GM12878 (cell line): ENCODE data around the gene PALLD.

Experiments used
- ATF2 ChIP-seq: IDR thresholded peaks from 2 replicates; pipeline ENCODE4 v1.6.1; 2012; ENCODE audit warnings: low read length, inconsistent platforms
- CTCF ChIP-seq, 3 experiments: IDR thresholded peaks in 2 of 3; conservative IDR thresholded peaks in 1 of 3; 2 replicates each; pipeline ENCODE4 v1.5.1; 2011; ENCODE audit warnings: low read depth in 3 of 3, low read length in 3 of 3, mild to moderate bottlenecking in 3 of 3, control low read depth in 2 of 3, moderate library complexity in 2 of 3, inconsistent platforms in 1 of 3, mixed read lengths in 1 of 3; ENCODE audit not compliant: control insufficient read depth in 2 of 3, insufficient read depth in 1 of 3; ENCODE audit errors: extremely low read depth in 1 of 3
- EGR1 ChIP-seq, 2 experiments: IDR thresholded peaks; 1 replicate in 1 of 2; 2 replicates in 1 of 2; pipeline ENCODE4 v1.6.1; 2011 to 2012; ENCODE audit warnings: low read depth in 2 of 2, low read length in 2 of 2, borderline replicate concordance in 1 of 2, mild to moderate bottlenecking in 1 of 2, moderate library complexity in 1 of 2
- MYC ChIP-seq: IDR thresholded peaks from 2 replicates; pipeline ENCODE4 v1.6.1; 2011; ENCODE audit warnings: mild to moderate bottlenecking, low read length, moderate library complexity, inconsistent platforms; ENCODE audit not compliant: insufficient read depth, insufficient replicate concordance, insufficient read length, severe bottlenecking
- POLR2A ChIP-seq: IDR thresholded peaks from 2 replicates; pipeline ENCODE4 v1.6.1; 2011; ENCODE audit warnings: low read depth, mild to moderate bottlenecking, low read length
- POLR2AphosphoS5 ChIP-seq: IDR thresholded peaks from 2 replicates; pipeline ENCODE4 v1.6.1; 2011; ENCODE audit warnings: mild to moderate bottlenecking, low read length, inconsistent platforms
- REST ChIP-seq: IDR thresholded peaks from 2 replicates; pipeline ENCODE4 v1.6.1; 2012; ENCODE audit warnings: mild to moderate bottlenecking, low read depth, low read length
- SMARCA5 ChIP-seq: fragments of 450-650 bp; IDR thresholded peaks from 2 replicates; pipeline ENCODE4 v1.6.1; 2017; ENCODE audit warnings: mild to moderate bottlenecking
- SREBF1 ChIP-seq: IDR thresholded peaks from 2 replicates; pipeline ENCODE4 v1.6.1; 2012; ENCODE audit warnings: mild to moderate bottlenecking, low read length
- TF ChIP-seq, protein P1 (sequence below): fragments of 450-650 bp; IDR thresholded peaks from 2 replicates; pipeline ENCODE4 v1.6.1; 2016; ENCODE audit warnings: mild to moderate bottlenecking, moderate library complexity, borderline replicate concordance
- TF ChIP-seq, protein P2 (sequence below): IDR thresholded peaks from 2 replicates; pipeline ENCODE4 v1.6.1; 2011; ENCODE audit warnings: low read depth, mild to moderate bottlenecking, low read length, moderate library complexity, borderline replicate concordance; ENCODE audit errors: extremely low read depth

- TF ChIP-seq MYC (no peak), SREBF1 (no peak), SMARCA5 (no peak), EGR1 (IDR thresholded peaks at IDR 0.05; ENCODE audit: borderline replicate concordance in 1 of 2, low read depth in 2 of 2, low read length in 2 of 2) (no peak), ATF2 (no peak), POLR2A (no peak), CTCF (IDR thresholded peaks at IDR 0.05 in 2 of 3, conservative IDR thresholded peaks at IDR 0.05 in 1 of 3; ENCODE audit: control insufficient read depth in 2 of 3, extremely low read depth in 1 of 3, insufficient read depth in 1 of 3, low read depth in 3 of 3, low read length in 3 of 3) (no peak), POLR2AphosphoS5 (no peak), REST (no peak)
- TF ChIP-seq, protein P1, sequence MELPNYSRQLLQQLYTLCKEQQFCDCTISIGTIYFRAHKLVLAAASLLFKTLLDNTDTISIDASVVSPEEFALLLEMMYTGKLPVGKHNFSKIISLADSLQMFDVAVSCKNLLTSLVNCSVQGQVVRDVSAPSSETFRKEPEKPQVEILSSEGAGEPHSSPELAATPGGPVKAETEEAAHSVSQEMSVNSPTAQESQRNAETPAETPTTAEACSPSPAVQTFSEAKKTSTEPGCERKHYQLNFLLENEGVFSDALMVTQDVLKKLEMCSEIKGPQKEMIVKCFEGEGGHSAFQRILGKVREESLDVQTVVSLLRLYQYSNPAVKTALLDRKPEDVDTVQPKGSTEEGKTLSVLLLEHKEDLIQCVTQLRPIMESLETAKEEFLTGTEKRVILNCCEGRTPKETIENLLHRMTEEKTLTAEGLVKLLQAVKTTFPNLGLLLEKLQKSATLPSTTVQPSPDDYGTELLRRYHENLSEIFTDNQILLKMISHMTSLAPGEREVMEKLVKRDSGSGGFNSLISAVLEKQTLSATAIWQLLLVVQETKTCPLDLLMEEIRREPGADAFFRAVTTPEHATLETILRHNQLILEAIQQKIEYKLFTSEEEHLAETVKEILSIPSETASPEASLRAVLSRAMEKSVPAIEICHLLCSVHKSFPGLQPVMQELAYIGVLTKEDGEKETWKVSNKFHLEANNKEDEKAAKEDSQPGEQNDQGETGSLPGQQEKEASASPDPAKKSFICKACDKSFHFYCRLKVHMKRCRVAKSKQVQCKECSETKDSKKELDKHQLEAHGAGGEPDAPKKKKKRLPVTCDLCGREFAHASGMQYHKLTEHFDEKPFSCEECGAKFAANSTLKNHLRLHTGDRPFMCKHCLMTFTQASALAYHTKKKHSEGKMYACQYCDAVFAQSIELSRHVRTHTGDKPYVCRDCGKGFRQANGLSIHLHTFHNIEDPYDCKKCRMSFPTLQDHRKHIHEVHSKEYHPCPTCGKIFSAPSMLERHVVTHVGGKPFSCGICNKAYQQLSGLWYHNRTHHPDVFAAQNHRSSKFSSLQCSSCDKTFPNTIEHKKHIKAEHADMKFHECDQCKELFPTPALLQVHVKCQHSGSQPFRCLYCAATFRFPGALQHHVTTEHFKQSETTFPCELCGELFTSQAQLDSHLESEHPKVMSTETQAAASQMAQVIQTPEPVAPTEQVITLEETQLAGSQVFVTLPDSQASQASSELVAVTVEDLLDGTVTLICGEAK = no peak
- TF ChIP-seq, protein P2, sequence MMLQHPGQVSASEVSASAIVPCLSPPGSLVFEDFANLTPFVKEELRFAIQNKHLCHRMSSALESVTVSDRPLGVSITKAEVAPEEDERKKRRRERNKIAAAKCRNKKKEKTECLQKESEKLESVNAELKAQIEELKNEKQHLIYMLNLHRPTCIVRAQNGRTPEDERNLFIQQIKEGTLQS = no peak
Observed at GRCh38 chr4:168515222-168516011, 18.6 kb downstream of the PALLD start.
